Neural progenitor cell (in vitro differentiated cells): Measurements from ENCODE around the gene MAML3. TPM values are rescaled to one million over a fixed set of nuclear protein-coding genes. Genes with fewer than 3 reads are reported as not detected.

Experiments used
- DNase-seq: peaks from one replicate; pipeline ENCODE4 v3.0.0-alpha.2; 2016; ENCODE audit warnings: low spot score
- H2AFZ ChIP-seq: fragments of 200-600 bp; sonication (generic); replicated peaks from 2 replicates; pipeline ENCODE4 v1.6.1; 2016; ENCODE audit warnings: antibody characterized with exemption
- H3F3A ChIP-seq: fragments of 200-600 bp; sonication (generic); 2 replicates; pipeline ENCODE4 v1.6.1; 2016; ENCODE audit warnings: antibody characterized with exemption, low read depth
- H3K27ac ChIP-seq: fragments of 200-600 bp; sonication (generic); 2 replicates; pipeline ENCODE4 v1.5.1; 2016; ENCODE audit warnings: mild to moderate bottlenecking
- H3K27me3 ChIP-seq: fragments of 200-600 bp; sonication (generic); 2 replicates; pipeline ENCODE4 v1.6.1; 2016; ENCODE audit warnings: mild to moderate bottlenecking, moderate library complexity
- H3K36me3 ChIP-seq: fragments of 200-600 bp; sonication (generic); 2 replicates; pipeline ENCODE4 v1.5.1; 2016
- H3K4me1 ChIP-seq: fragments of 200-600 bp; sonication (generic); 2 replicates; pipeline ENCODE4 v1.6.1; 2016; ENCODE audit warnings: mixed run types
- H3K4me2 ChIP-seq: fragments of 200-600 bp; sonication (generic); 2 replicates; pipeline ENCODE4 v1.6.1; 2016
- H3K4me3 ChIP-seq: fragments of 200-600 bp; sonication (generic); 2 replicates; pipeline ENCODE4 v1.5.1; 2016
- H3K79me2 ChIP-seq: fragments of 200-600 bp; sonication (generic); 2 replicates; pipeline ENCODE4 v1.6.1; 2016; ENCODE audit warnings: low read depth
- H3K9ac ChIP-seq: fragments of 200-600 bp; sonication (generic); 2 replicates; pipeline ENCODE4 v1.6.1; 2016
- H3K9me3 ChIP-seq: fragments of 200-600 bp; sonication (generic); 2 replicates; pipeline ENCODE4 v1.5.1; 2016; ENCODE audit warnings: low read depth
- H4K20me1 ChIP-seq: fragments of 200-600 bp; sonication (generic); 2 replicates; pipeline ENCODE4 v1.6.1; 2016; ENCODE audit warnings: low read depth
- H3K27ac Mint-ChIP-seq: 3 replicates; pipeline ENCODE4 v1.8.0; 2021; ENCODE audit warnings: mixed read lengths
- H3K27me3 Mint-ChIP-seq: 2 replicates; pipeline ENCODE4 v1.8.0; 2022; ENCODE audit warnings: low read depth, mild to moderate bottlenecking, inconsistent platforms, moderate library complexity, mixed read lengths; ENCODE audit not compliant: insufficient read depth
- H3K36me3 Mint-ChIP-seq: 3 replicates; pipeline ENCODE4 v1.8.0; 2021; ENCODE audit warnings: mixed read lengths
- H3K4me1 Mint-ChIP-seq: 3 replicates; pipeline ENCODE4 v1.8.0; 2021; ENCODE audit warnings: mixed read lengths
- H3K4me3 Mint-ChIP-seq: 3 replicates; pipeline ENCODE4 v1.8.0; 2021; ENCODE audit warnings: mild to moderate bottlenecking, moderate library complexity, mixed read lengths
- H3K9me3 Mint-ChIP-seq: 3 replicates; pipeline ENCODE4 v1.8.0; 2020; ENCODE audit warnings: mixed read lengths
- CTCF ChIP-seq: fragments of 200-600 bp; sonication (generic); IDR thresholded peaks from 2 replicates; pipeline ENCODE4 v1.5.1; 2017; ENCODE audit warnings: antibody characterized with exemption, mild to moderate bottlenecking
- EZH2 ChIP-seq: fragments of 200-600 bp; sonication (generic); IDR thresholded peaks from 2 replicates; pipeline ENCODE4 v1.6.1; 2017; ENCODE audit warnings: antibody characterized with exemption, mild to moderate bottlenecking, moderate library complexity
- EZH2phosphoT487 ChIP-seq: fragments of 200-600 bp; sonication (generic); IDR thresholded peaks from 2 replicates; pipeline ENCODE4 v1.6.1; 2017; ENCODE audit warnings: antibody characterized with exemption
- total RNA-seq: library from RNA; depleted of rRNA; stranded (reverse); fragments of >200 nt; gene quantifications from 2 replicates; pipeline ENCODE4 v1.2.3, GENCODE V29; 2015; ENCODE audit warnings: low replicate concordance

Gene MAML3
- total RNA-seq, 1 donor from 2014 or later = 14.4 TPM

DNA sequence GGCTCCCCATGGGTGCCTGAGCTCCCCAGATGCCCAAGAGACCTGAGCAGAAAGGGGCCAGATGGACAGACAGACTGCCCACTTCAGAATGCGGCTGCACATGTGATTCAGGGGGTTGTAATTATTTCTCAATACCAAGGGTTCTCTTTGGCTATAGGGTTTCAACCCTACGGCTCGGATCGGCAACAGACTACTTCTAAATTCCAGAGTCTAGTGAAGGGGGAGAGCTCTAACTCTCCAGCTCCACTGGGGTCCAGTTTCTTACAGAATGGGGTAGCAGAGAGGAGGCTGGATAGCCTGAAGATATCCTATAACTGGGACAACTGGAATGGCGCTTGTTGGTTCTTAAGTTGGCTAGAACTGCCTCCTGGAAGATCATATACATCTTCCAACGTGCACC, 352.1 kb downstream of the MAML3 start:
- H3K4me1 ChIP-seq = peaks cover 25% of the 10 kb centered on the region
- H3K4me3 ChIP-seq = no peak overlapping the region
- no peak overlapping the region for H3K9ac ChIP-seq
- H3K27me3 ChIP-seq = no peaks in the 10 kb centered on the region
- H3K79me2 ChIP-seq = no peaks in the 10 kb centered on the region
- Mint-ChIP-seq H3K36me3 (no peaks in the 10 kb centered on the region), H3K4me3 (no peak overlapping the region), H3K27me3 (no peaks in the 10 kb centered on the region), H3K27ac (peak overlapping the region; percentile 5), H3K4me1 (peaks cover 50% of the 10 kb centered on the region), H3K9me3 (no peaks in the 10 kb centered on the region)
- no peaks in the 10 kb centered on the region for H3F3A ChIP-seq
- no peaks in the 10 kb centered on the region for H3K36me3 ChIP-seq
- no peak for DNase-seq
- H2AFZ ChIP-seq = no peak overlapping the region
- H3K27ac ChIP-seq = no peak overlapping the region
- H3K4me2 ChIP-seq = peak overlapping the region; percentile 14
- no peak for TF ChIP-seq EZH2
- no peak for TF ChIP-seq CTCF
- no peak for TF ChIP-seq EZH2phosphoT487
- H3K9me3 ChIP-seq = no peaks in the 10 kb centered on the region
- no peaks in the 10 kb centered on the region for H4K20me1 ChIP-seq

GRCh38 chr4:139800082-139800481, 353.9 kb downstream of the MAML3 start:
- no peak overlapping the region for H3K4me2 ChIP-seq
- H3K9me3 Mint-ChIP-seq = no peaks in the 10 kb centered on the region
- H3K36me3 ChIP-seq = no peaks in the 10 kb centered on the region
- no peak overlapping the region for H3K4me3 ChIP-seq
- H3K79me2 ChIP-seq = no peaks in the 10 kb centered on the region
- no peak overlapping the region for H3K4me3 Mint-ChIP-seq
- H3K27ac Mint-ChIP-seq = no peak overlapping the region
- H2AFZ ChIP-seq = no peak overlapping the region
- no peaks in the 10 kb centered on the region for H3F3A ChIP-seq
- H3K9ac ChIP-seq = no peak overlapping the region
- no peaks in the 10 kb centered on the region for H3K27me3 ChIP-seq
- H3K9me3 ChIP-seq = no peaks in the 10 kb centered on the region
- H4K20me1 ChIP-seq = no peaks in the 10 kb centered on the region
- DNase-seq = no peak
- peaks cover 25% of the 10 kb centered on the region for H3K4me1 ChIP-seq
- peaks cover 58% of the 10 kb centered on the region for H3K4me1 Mint-ChIP-seq
- no peaks in the 10 kb centered on the region for H3K36me3 Mint-ChIP-seq
- H3K27me3 Mint-ChIP-seq = no peaks in the 10 kb centered on the region
- TF ChIP-seq EZH2phosphoT487 (no peak), EZH2 (no peak), CTCF (no peak)
- no peak overlapping the region for H3K27ac ChIP-seq

GRCh38 chr4:139799615-139800014, 354.4 kb downstream of the MAML3 start:
- DNase-seq = no peak
- Mint-ChIP-seq H3K4me3 (no peak overlapping the region), H3K4me1 (peaks cover 58% of the 10 kb centered on the region), H3K27me3 (no peaks in the 10 kb centered on the region), H3K27ac (no peak overlapping the region), H3K36me3 (no peaks in the 10 kb centered on the region), H3K9me3 (no peaks in the 10 kb centered on the region)
- TF ChIP-seq EZH2phosphoT487 = no peak
- no peak for TF ChIP-seq CTCF
- TF ChIP-seq EZH2 = no peak
- no peaks in the 10 kb centered on the region for H3K36me3 ChIP-seq
- H3K27ac ChIP-seq = no peak overlapping the region
- H3K9ac ChIP-seq = no peak overlapping the region
- H3K4me1 ChIP-seq = peaks cover 25% of the 10 kb centered on the region
- no peaks in the 10 kb centered on the region for H3F3A ChIP-seq
- H3K27me3 ChIP-seq = no peaks in the 10 kb centered on the region
- H3K4me3 ChIP-seq = no peak overlapping the region
- no peaks in the 10 kb centered on the region for H4K20me1 ChIP-seq
- no peaks in the 10 kb centered on the region for H3K79me2 ChIP-seq
- H3K4me2 ChIP-seq = no peak overlapping the region
- H3K9me3 ChIP-seq = no peaks in the 10 kb centered on the region
- H2AFZ ChIP-seq = no peak overlapping the region

DNA sequence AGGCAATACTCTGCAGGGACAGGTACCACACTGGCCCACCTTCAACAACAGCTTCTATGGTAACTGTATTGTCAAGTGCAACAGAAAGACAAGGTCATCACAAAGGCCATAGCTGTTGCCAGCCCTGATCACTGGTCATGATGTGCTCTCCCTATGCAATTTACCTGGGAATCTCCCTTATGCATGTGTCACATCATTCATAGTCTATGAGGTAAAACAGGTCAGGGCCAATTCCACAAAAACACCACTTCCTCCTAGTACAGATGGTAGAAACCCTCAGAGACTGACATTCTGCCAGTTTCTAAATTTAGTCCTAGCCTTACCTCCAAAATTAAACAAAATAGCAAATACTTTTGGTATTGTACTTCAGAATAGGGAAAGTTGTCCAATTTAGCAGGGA, 355.5 kb downstream of the MAML3 start:
- no peak overlapping the region for H3K4me2 ChIP-seq
- DNase-seq = no peak
- H3K9ac ChIP-seq = no peak overlapping the region
- H3K4me1 Mint-ChIP-seq = peaks cover 54% of the 10 kb centered on the region
- no peaks in the 10 kb centered on the region for H3K9me3 ChIP-seq
- H3K4me1 ChIP-seq = peaks cover 25% of the 10 kb centered on the region
- H3K27ac Mint-ChIP-seq = no peak overlapping the region
- no peaks in the 10 kb centered on the region for H3K27me3 ChIP-seq
- no peaks in the 10 kb centered on the region for H3F3A ChIP-seq
- no peaks in the 10 kb centered on the region for H4K20me1 ChIP-seq
- no peaks in the 10 kb centered on the region for H3K36me3 ChIP-seq
- no peaks in the 10 kb centered on the region for H3K27me3 Mint-ChIP-seq
- H3K79me2 ChIP-seq = no peaks in the 10 kb centered on the region
- H3K9me3 Mint-ChIP-seq = no peaks in the 10 kb centered on the region
- no peak overlapping the region for H2AFZ ChIP-seq
- no peak overlapping the region for H3K4me3 ChIP-seq
- H3K36me3 Mint-ChIP-seq = peaks cover 2% of the 10 kb centered on the region
- no peak overlapping the region for H3K27ac ChIP-seq
- H3K4me3 Mint-ChIP-seq = no peak overlapping the region
- TF ChIP-seq EZH2phosphoT487 (no peak), EZH2 (no peak), CTCF (no peak)
